HG03045 (cell line): ENCODE results near the gene NFILZ.
"Not testable (repeated sequence)": the region's sequence is repeated elsewhere in the genome, so short reads cannot be mapped to it uniquely, and the experiment has no call there.

ENCODE experiments used
- ATAC-seq: cut with Tn5 transposase; IDR thresholded peaks from one replicate; pipeline ENCODE4 v1.9.1; 2021; ENCODE audit warnings: mild to moderate bottlenecking, moderate library complexity; ENCODE audit not compliant: unreplicated experiment

The NFILZ gene

GRCh38 chr19:8611391-8611876, 19.0 kb upstream of the NFILZ start:
- ATAC-seq: no peak

- ATAC-seq: no peak
Measured at GRCh38 chr19:8611877-8612806, 18.3 kb upstream of the NFILZ start.

GRCh38 chr19:8612807-8613171, 17.6 kb upstream of the NFILZ start:
- ATAC-seq: no peak

- ATAC-seq: no peak
Measured at GRCh38 chr19:8614455-8614854, 16.0 kb upstream of the NFILZ start.

GRCh38 chr19:8615024-8615423, 15.4 kb upstream of the NFILZ start:
- no peak for ATAC-seq

- no peak for ATAC-seq
Measured at GRCh38 chr19:8615813-8616596, 14.4 kb upstream of the NFILZ start.

GRCh38 chr19:8616861-8617260, 13.6 kb upstream of the NFILZ start:
- no peak for ATAC-seq

GRCh38 chr19:8617325-8617724, 13.1 kb upstream of the NFILZ start:
- not testable (repeated sequence) for ATAC-seq

- ATAC-seq: no peak
Measured at GRCh38 chr19:8617984-8618383, 12.4 kb upstream of the NFILZ start.

GRCh38 chr19:8618751-8619150, 11.7 kb upstream of the NFILZ start:
- ATAC-seq: no peak

GRCh38 chr19:8622886-8623285, 7.5 kb upstream of the NFILZ start:
- ATAC-seq: not testable (repeated sequence)

- ATAC-seq: no peak
Measured at GRCh38 chr19:8626842-8627241, 3.6 kb upstream of the NFILZ start.

GRCh38 chr19:8629184-8629583, 1.2 kb upstream of the NFILZ start:
- ATAC-seq: no peak

- no peak for ATAC-seq
Measured at GRCh38 chr19:8630796-8631424, 477 bp downstream of the NFILZ start.

- ATAC-seq: no peak
Measured at GRCh38 chr19:8631425-8631819, 989 bp downstream of the NFILZ start.

GRCh38 chr19:8635422-8635821, 5.0 kb downstream of the NFILZ start:
- ATAC-seq: no peak

GRCh38 chr19:8637070-8637469, 6.6 kb downstream of the NFILZ start:
- ATAC-seq: not testable (repeated sequence)

GRCh38 chr19:8638078-8638619, 7.7 kb downstream of the NFILZ start:
- no peak for ATAC-seq

GRCh38 chr19:8639821-8640401, 9.5 kb downstream of the NFILZ start:
- ATAC-seq: no peak

GRCh38 chr19:8640402-8641004, 10.1 kb downstream of the NFILZ start:
- ATAC-seq: no peak
